Calu3 (cell line): Measurements from ENCODE around the gene LGR4. TPM values are rescaled to one million over a fixed set of nuclear protein-coding genes. Genes with fewer than 3 reads are reported as not detected.

Source experiments
- BruUV-seq: library from RNA; stranded (reverse); fragments of 400-500 nt; replicated peaks from 2 replicates; lab custom pipeline; 2021; lab: Mats Ljungman, UMichigan
- CTCF ChIA-PET: fragments of 300-600 bp; sonication (Branson Sonifier 250); formaldehyde crosslinking; loops from one replicate; lab custom pipeline; 2022; ENCODE audit warnings: antibody characterized with exemption; lab: Charles Lee
- DNase-seq: peaks from one replicate; pipeline ENCODE4 v3.0.0; 2022
- H3K27ac Mint-ChIP-seq: one replicate; pipeline ENCODE4 v1.8.0; 2022; ENCODE audit warnings: mixed read lengths; ENCODE audit not compliant: unreplicated experiment
- H3K27me3 Mint-ChIP-seq: one replicate; pipeline ENCODE4 v1.8.0; 2022; ENCODE audit warnings: mixed read lengths; ENCODE audit not compliant: unreplicated experiment
- H3K36me3 Mint-ChIP-seq: one replicate; pipeline ENCODE4 v1.8.0; 2022; ENCODE audit warnings: mild to moderate bottlenecking, moderate library complexity, mixed read lengths; ENCODE audit not compliant: insufficient read depth, unreplicated experiment
- H3K4me1 Mint-ChIP-seq: one replicate; pipeline ENCODE4 v1.8.0; 2022; ENCODE audit warnings: mild to moderate bottlenecking, low read depth, mixed read lengths; ENCODE audit not compliant: unreplicated experiment
- H3K4me3 Mint-ChIP-seq: one replicate; pipeline ENCODE4 v1.8.0; 2022; ENCODE audit warnings: mild to moderate bottlenecking, low read depth, moderate library complexity, mixed read lengths; ENCODE audit not compliant: unreplicated experiment
- H3K9me3 Mint-ChIP-seq: one replicate; pipeline ENCODE4 v1.8.0; 2022; ENCODE audit warnings: low read depth, mixed read lengths; ENCODE audit not compliant: unreplicated experiment
- CTCF ChIP-seq: fragments of 200-600 bp; IDR thresholded peaks from one replicate; pipeline ENCODE4 v1.8.0; 2022; ENCODE audit warnings: antibody characterized with exemption; ENCODE audit not compliant: unreplicated experiment
- intact Hi-C: fragments of 100-400 bp; cut with micrococcal nuclease; formaldehyde crosslinking; loops from one replicate; pipeline ENCODE4 v1.10.0; 2022; ENCODE audit not compliant: unreplicated experiment
- total RNA-seq: library from RNA; stranded (reverse); gene quantifications from 2 replicates; pipeline ENCODE4 v1.2.3, GENCODE V29; 2022

LGR4 gene
- total RNA-seq, 1 experiment from 2014 or later: 50.0 TPM

GRCh38 chr11:27514558-27514957 is 42.0 kb upstream of the LGR4 start:
- no peaks in the 10 kb centered on the region for H3K36me3 Mint-ChIP-seq
- H3K27ac Mint-ChIP-seq: no peak overlapping the region
- H3K4me1 Mint-ChIP-seq: no peaks in the 10 kb centered on the region
- no peaks in the 10 kb centered on the region for H3K9me3 Mint-ChIP-seq
- no TSS peak for BruUV-seq
- DNase-seq: no peak
- H3K4me3 Mint-ChIP-seq: no peak overlapping the region
- CTCF ChIA-PET: no interaction called here
- TF ChIP-seq CTCF: no peak
- intact Hi-C loops: no loop called here
- H3K27me3 Mint-ChIP-seq: peaks cover 25% of the 10 kb centered on the region

- TF ChIP-seq CTCF: no peak
- intact Hi-C loops: no loop called here
- Mint-ChIP-seq H3K36me3 (no peaks in the 10 kb centered on the region), H3K4me1 (no peaks in the 10 kb centered on the region), H3K9me3 (no peaks in the 10 kb centered on the region), H3K4me3 (no peak overlapping the region), H3K27ac (no peak overlapping the region), H3K27me3 (peaks cover 23% of the 10 kb centered on the region)
- no peak for DNase-seq
- no TSS peak for BruUV-seq
- CTCF ChIA-PET: no interaction called here
Observed at GRCh38 chr11:27514076-27514475, 41.5 kb upstream of the LGR4 start.

GRCh38 chr11:27513389-27513788 is 40.8 kb upstream of the LGR4 start:
- BruUV-seq: no TSS peak
- H3K4me1 Mint-ChIP-seq: peaks cover 4% of the 10 kb centered on the region
- CTCF ChIA-PET: no interaction called here
- no peaks in the 10 kb centered on the region for H3K36me3 Mint-ChIP-seq
- H3K27me3 Mint-ChIP-seq: peaks cover 16% of the 10 kb centered on the region
- no peak for TF ChIP-seq CTCF
- no peak overlapping the region for H3K4me3 Mint-ChIP-seq
- H3K27ac Mint-ChIP-seq: no peak overlapping the region
- H3K9me3 Mint-ChIP-seq: no peaks in the 10 kb centered on the region
- intact Hi-C loops: no loop called here
- no peak for DNase-seq

GRCh38 chr11:27512238-27512637 is 39.6 kb upstream of the LGR4 start:
- CTCF ChIA-PET: no interaction called here
- TF ChIP-seq CTCF: no peak
- peaks cover 4% of the 10 kb centered on the region for H3K27me3 Mint-ChIP-seq
- no peak for DNase-seq
- peaks cover 6% of the 10 kb centered on the region for H3K36me3 Mint-ChIP-seq
- peaks cover 16% of the 10 kb centered on the region for H3K4me1 Mint-ChIP-seq
- no peak overlapping the region for H3K4me3 Mint-ChIP-seq
- intact Hi-C loops: no loop called here
- no peaks in the 10 kb centered on the region for H3K9me3 Mint-ChIP-seq
- BruUV-seq: no TSS peak
- no peak overlapping the region for H3K27ac Mint-ChIP-seq
